ENCODE data around the gene FAAH2. TPM values are rescaled to one million over a fixed set of nuclear protein-coding genes. Genes with fewer than 3 reads are reported as not detected.
"Not testable (repeated sequence)": the region's sequence is repeated elsewhere in the genome, so short reads cannot be mapped to it uniquely, and the experiment has no call there.

FAAH2 gene
- polyA plus RNA-seq: 10 to 100 TPM in 1 of 3 donors, 1 to 10 TPM in 1, under 1 TPM in 1; 0.22 to 37.6 (median 1.1) TPM

- H3K27ac ChIP-seq (ENCODE audit: low read depth, low read length): no peak within 1 kb of the TSS
- 2 to 19% (median 3%) methylated on average over 22 of the region's 22 CpGs for WGBS, 3 donors
These were observed at the start of gene FAAH2 for GRCh38 chrX:57286507-57287251. Gene FAAH2 (plus strand): TSS chrX:57286706. CDS start chrX:57286826, 120 bp downstream.

- WGBS, 3 donors: 81 to 93% (median 82%) methylated on average over 7 of the region's 7 CpGs
These were observed 44.5 kb upstream of the FAAH2 start for GRCh38 chrX:57241967-57242366.

GRCh38 chrX:57251965-57252364, 34.5 kb upstream of the FAAH2 start:
- 70 to 94% (median 91%) methylated on average over 5 to 6 of the region's 6 CpGs for WGBS, 3 donors
- H3K27ac ChIP-seq (ENCODE audit: low read depth, low read length): no peak overlapping the region

More at GRCh38 chrX:57241967-57242366, 44.5 kb upstream of the FAAH2 start:
- no peak overlapping the region for H3K27ac ChIP-seq (ENCODE audit: low read depth, low read length)

- no peak overlapping the region for H3K27ac ChIP-seq (ENCODE audit: low read depth, low read length)
- WGBS, 3 donors: 57 to 75% (median 67%) methylated on average over 4 of the region's 4 CpGs
These were observed 21.4 kb upstream of the FAAH2 start for GRCh38 chrX:57265126-57265525.

- H3K27ac ChIP-seq (ENCODE audit: low read depth, low read length): no peak overlapping the region
- WGBS, 3 donors: 80 to 97% (median 87%) methylated on average over 3 of the region's 3 CpGs
These were observed 20.2 kb upstream of the FAAH2 start for GRCh38 chrX:57266275-57266674.

- WGBS, 3 donors: 9 to 75% (median 54%) methylated on average over 1 to 2 of the region's 2 CpGs
- H3K27ac ChIP-seq (ENCODE audit: low read depth, low read length): no peak overlapping the region
These were observed 19.6 kb upstream of the FAAH2 start for GRCh38 chrX:57266871-57267270.

- H3K27ac ChIP-seq (ENCODE audit: low read depth, low read length): no peak overlapping the region
- 96 to 100% (median 100%) methylated on average over 1 of the region's 1 CpG for WGBS, 3 donors
These were observed 19.2 kb upstream of the FAAH2 start for GRCh38 chrX:57267308-57267707.

- 71 to 94% (median 91%) methylated on average over 3 of the region's 3 CpGs for WGBS, 3 donors
- no peak overlapping the region for H3K27ac ChIP-seq (ENCODE audit: low read depth, low read length)
These were observed 15.5 kb upstream of the FAAH2 start for GRCh38 chrX:57270980-57271379.

- no peak overlapping the region for H3K27ac ChIP-seq (ENCODE audit: low read depth, low read length)
- WGBS, 3 donors: 63 to 75% (median 70%) methylated on average over 4 of the region's 4 CpGs
These were observed 3.9 kb upstream of the FAAH2 start for GRCh38 chrX:57282568-57282967.

- 55 to 82% (median 79%) methylated on average over 3 of the region's 3 CpGs for WGBS, 3 donors
- no peak overlapping the region for H3K27ac ChIP-seq (ENCODE audit: low read depth, low read length)
These were observed 1.5 kb upstream of the FAAH2 start for GRCh38 chrX:57285001-57285400.

GRCh38 chrX:57289089-57289488, 2.6 kb downstream of the FAAH2 start:
- 41 to 75% (median 75%) methylated on average over 1 of the region's 1 CpG for WGBS, 3 donors

GRCh38 chrX:57294961-57295360, 8.5 kb downstream of the FAAH2 start:
- H3K27ac ChIP-seq (ENCODE audit: low read depth, low read length): no peak overlapping the region

More at GRCh38 chrX:57289089-57289488, 2.6 kb downstream of the FAAH2 start:
- no peak overlapping the region for H3K27ac ChIP-seq (ENCODE audit: low read depth, low read length)

- H3K27ac ChIP-seq (ENCODE audit: low read depth, low read length): not testable (repeated sequence)
- 88 to 100% (median 92%) methylated on average over 4 to 6 of the region's 6 CpGs for WGBS, 3 donors
These were observed 9.2 kb downstream of the FAAH2 start for GRCh38 chrX:57295679-57296078.

GRCh38 chrX:57313583-57314215, 27.2 kb downstream of the FAAH2 start:
- H3K27ac ChIP-seq (ENCODE audit: low read depth, low read length): no peak overlapping the region
- WGBS, 3 donors: 76 to 96% (median 95%) methylated on average over 2 of the region's 2 CpGs

- H3K27ac ChIP-seq (ENCODE audit: low read depth, low read length): no peak overlapping the region
These were observed 42.5 kb downstream of the FAAH2 start for GRCh38 chrX:57329008-57329407.

- WGBS, 3 donors: 54 to 73% (median 66%) methylated on average over 2 of the region's 2 CpGs
- not testable (repeated sequence) for H3K27ac ChIP-seq (ENCODE audit: low read depth, low read length)
These were observed 49.3 kb downstream of the FAAH2 start for GRCh38 chrX:57335790-57336189.

- no peak overlapping the region for H3K27ac ChIP-seq (ENCODE audit: low read depth, low read length)
- WGBS, 3 donors: 60 to 85% (median 78%) methylated on average over 2 of the region's 2 CpGs
These were observed 67.1 kb downstream of the FAAH2 start for GRCh38 chrX:57353472-57354132.

- no peak overlapping the region for H3K27ac ChIP-seq (ENCODE audit: low read depth, low read length)
These were observed 77.6 kb downstream of the FAAH2 start for GRCh38 chrX:57364145-57364544.

GRCh38 chrX:57366430-57366829, 79.9 kb downstream of the FAAH2 start:
- no peak overlapping the region for H3K27ac ChIP-seq (ENCODE audit: low read depth, low read length)
- 72 to 93% (median 90%) methylated on average over 4 of the region's 4 CpGs for WGBS, 3 donors

More at GRCh38 chrX:57364145-57364544, 77.6 kb downstream of the FAAH2 start:
- WGBS, 3 donors: 48 to 82% (median 55%) methylated on average over 1 of the region's 1 CpG
